Progenitor cell of endocrine pancreas (in vitro differentiated cells): ENCODE results near the gene CALU. TPM values are rescaled to one million over a fixed set of nuclear protein-coding genes. Genes with fewer than 3 reads are reported as not detected.

Experiments used
- DNase-seq: peaks from one replicate; pipeline ENCODE4 v3.0.0; 2021; ENCODE audit warnings: low spot score; ENCODE audit not compliant: unreplicated experiment
- H3K27ac Mint-ChIP-seq: 2 replicates; pipeline ENCODE4 v1.8.0; 2021; ENCODE audit warnings: mild to moderate bottlenecking, moderate library complexity, mixed read lengths
- H3K27me3 Mint-ChIP-seq: 2 replicates; pipeline ENCODE4 v1.8.0; 2021; ENCODE audit warnings: mixed read lengths
- H3K36me3 Mint-ChIP-seq: 2 replicates; pipeline ENCODE4 v1.8.0; 2022; ENCODE audit warnings: mixed read lengths; ENCODE audit not compliant: insufficient read depth
- H3K4me1 Mint-ChIP-seq: 2 replicates; pipeline ENCODE4 v1.8.0; 2021; ENCODE audit warnings: low read depth, mixed read lengths
- H3K4me3 Mint-ChIP-seq: 2 replicates; pipeline ENCODE4 v1.8.0; 2021; ENCODE audit warnings: low read depth, mild to moderate bottlenecking, moderate library complexity, mixed read lengths
- H3K9me3 Mint-ChIP-seq: 2 replicates; pipeline ENCODE4 v1.8.0; 2021; ENCODE audit warnings: low read depth, mixed read lengths
- CTCF ChIP-seq: fragments of 200-600 bp; sonication (generic); IDR thresholded peaks from one replicate; pipeline ENCODE4 v1.5.0; 2021; ENCODE audit warnings: antibody characterized with exemption, mild to moderate bottlenecking; ENCODE audit not compliant: unreplicated experiment
- total RNA-seq: library from RNA; stranded (reverse); gene quantifications from 2 replicates; pipeline ENCODE4 v1.2.1, GENCODE V29; 2021

Gene CALU
- total RNA-seq, 1 donor from 2014 or later = 107 TPM

DNA sequence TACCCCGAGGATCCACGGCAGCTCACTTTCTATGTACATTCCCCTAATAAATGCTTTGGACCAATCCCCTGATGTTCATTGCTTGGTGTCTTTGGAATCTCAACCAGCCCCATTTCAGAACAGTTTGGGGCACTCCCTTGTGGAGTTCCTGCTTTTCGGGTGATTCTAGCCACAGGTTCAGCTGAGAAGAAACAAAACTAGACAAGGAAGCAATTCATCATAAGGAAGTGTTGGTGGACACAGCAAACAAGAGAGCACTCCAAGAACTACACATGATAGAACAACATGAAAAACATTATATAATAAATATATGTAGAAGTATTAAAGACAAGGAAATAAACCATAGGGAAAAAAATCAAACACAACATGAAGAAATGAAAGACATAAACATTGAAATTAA is 46.6 kb downstream of the CALU start:
- Mint-ChIP-seq H3K4me3 (no peak overlapping the region), H3K36me3 (no peaks in the 10 kb centered on the region), H3K27me3 (peaks cover 43% of the 10 kb centered on the region), H3K9me3 (no peaks in the 10 kb centered on the region), H3K27ac (no peak overlapping the region), H3K4me1 (peaks cover 5% of the 10 kb centered on the region)
- TF ChIP-seq CTCF = no peak
- no peak for DNase-seq

- no peaks in the 10 kb centered on the region for H3K9me3 Mint-ChIP-seq
- no peak for TF ChIP-seq CTCF
- H3K4me3 Mint-ChIP-seq = peak overlapping the region; percentile 77
- H3K36me3 Mint-ChIP-seq = no peaks in the 10 kb centered on the region
- no peak for DNase-seq
- peaks cover 28% of the 10 kb centered on the region for H3K27me3 Mint-ChIP-seq
- H3K27ac Mint-ChIP-seq = no peak overlapping the region
- H3K4me1 Mint-ChIP-seq = peaks cover 4% of the 10 kb centered on the region
These were observed 49.6 kb downstream of the CALU start for GRCh38 chr7:128788446-128789412.

GRCh38 chr7:128790315-128791041 is 51.3 kb downstream of the CALU start:
- TF ChIP-seq CTCF = no peak
- Mint-ChIP-seq H3K36me3 (peaks cover 5% of the 10 kb centered on the region), H3K4me3 (peak overlapping the region; percentile 77), H3K27me3 (peaks cover 26% of the 10 kb centered on the region), H3K9me3 (no peaks in the 10 kb centered on the region), H3K4me1 (peaks cover 4% of the 10 kb centered on the region), H3K27ac (peak overlapping the region; percentile 53)
- DNase-seq = no peak

GRCh38 chr7:128791121-128791971 is 52.2 kb downstream of the CALU start, which contains the start of gene CCDC136:
Gene CCDC136, plus strand, starts transcription at chr7:128791968. Its CDS starts 444 bp downstream, at chr7:128792412.
- Mint-ChIP-seq H3K9me3 (no peaks in the 10 kb centered on the region), H3K36me3 (peaks cover 7% of the 10 kb centered on the region), H3K4me1 (peaks cover 4% of the 10 kb centered on the region), H3K27me3 (peaks cover 23% of the 10 kb centered on the region), H3K27ac (peak within 1 kb of the TSS; percentile 51), H3K4me3 (peak within 1 kb of the TSS; percentile 89)
- peak; percentile 57 for DNase-seq
- TF ChIP-seq CTCF = no peak

DNA sequence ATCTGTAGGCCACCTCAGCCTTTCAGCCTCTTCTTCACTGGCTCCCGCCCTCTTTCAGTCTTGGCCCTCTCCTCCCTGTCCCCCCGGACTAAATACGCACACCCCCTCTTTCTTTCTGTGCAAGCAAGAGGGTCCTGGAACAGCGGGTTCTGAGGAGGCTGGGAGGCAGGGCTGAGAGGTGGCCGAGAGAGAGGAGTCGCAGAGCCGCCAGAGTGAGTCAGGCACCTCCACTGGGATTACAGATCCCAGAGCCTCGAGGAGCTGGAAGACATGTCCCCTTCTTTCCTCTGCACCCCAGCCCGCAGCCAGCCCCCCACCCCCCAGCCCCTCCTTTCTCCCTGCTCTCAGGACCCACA is 52.8 kb downstream of the CALU start:
- DNase-seq = no peak

More for the DNA sequence above, 52.8 kb downstream of the CALU start:
- Mint-ChIP-seq H3K4me3 (peak overlapping the region; percentile 89), H3K36me3 (peaks cover 8% of the 10 kb centered on the region), H3K9me3 (no peaks in the 10 kb centered on the region), H3K4me1 (peaks cover 4% of the 10 kb centered on the region), H3K27ac (no peak overlapping the region), H3K27me3 (peaks cover 23% of the 10 kb centered on the region)
- no peak for TF ChIP-seq CTCF
